ENCODE measurements around the gene TMEM63A.
"Not testable (repeated sequence)": the region's sequence is repeated elsewhere in the genome, so short reads cannot be mapped to it uniquely, and the experiment has no call there.

The TMEM63A gene

DNA sequence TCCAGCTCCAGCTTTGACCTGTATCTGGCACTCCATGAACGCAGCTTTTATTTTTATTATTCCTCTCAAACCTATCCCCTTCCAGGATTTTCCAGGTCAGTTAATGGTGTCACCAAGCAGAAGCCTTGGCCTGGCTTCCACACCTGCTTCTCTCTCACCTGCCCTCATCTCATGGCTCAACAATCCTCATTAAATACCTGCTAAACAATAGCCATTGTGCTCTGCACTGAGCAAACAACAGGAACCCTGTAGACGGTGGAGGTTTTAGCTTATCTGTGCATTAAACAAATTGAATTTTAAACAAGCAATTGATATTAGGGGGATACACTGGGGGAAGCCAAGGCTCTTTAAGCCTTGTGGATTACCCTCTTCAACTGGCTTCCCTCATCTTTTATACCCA is 26.6 kb upstream of the TMEM63A start:
- no peak for DNase-seq (ENCODE audit: low read depth)

DNA sequence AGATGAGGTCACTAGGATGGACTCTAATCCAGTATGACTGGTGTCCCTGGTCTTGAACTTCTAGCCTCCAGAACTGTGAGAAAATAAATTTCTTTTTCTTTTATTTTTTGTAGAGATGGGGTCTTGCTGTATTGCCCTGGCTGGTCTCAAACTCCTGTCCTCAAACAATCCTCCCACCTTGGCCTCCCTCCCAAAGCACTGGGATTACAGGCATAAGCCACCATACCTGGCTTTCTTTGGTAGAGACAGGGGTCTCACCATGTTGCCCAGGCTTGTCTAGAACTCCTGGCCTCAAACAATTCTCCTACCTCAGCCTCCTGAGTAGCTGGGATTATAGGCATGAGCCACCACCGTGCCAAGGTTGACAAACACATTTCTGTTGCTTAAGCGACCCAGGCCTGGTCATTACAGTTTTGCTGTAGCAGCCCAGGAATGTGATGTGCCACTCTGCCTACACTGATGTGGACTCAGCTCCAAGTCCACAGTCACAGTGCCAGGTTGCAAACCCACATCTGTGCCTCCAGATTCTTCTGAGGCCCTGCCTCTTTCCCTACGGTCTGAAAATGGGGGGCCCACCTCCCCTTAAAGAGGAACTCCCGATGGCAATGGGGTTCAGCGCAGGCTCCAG is 25.9 kb upstream of the TMEM63A start:
- no peak for DNase-seq (ENCODE audit: low read depth)

DNA sequence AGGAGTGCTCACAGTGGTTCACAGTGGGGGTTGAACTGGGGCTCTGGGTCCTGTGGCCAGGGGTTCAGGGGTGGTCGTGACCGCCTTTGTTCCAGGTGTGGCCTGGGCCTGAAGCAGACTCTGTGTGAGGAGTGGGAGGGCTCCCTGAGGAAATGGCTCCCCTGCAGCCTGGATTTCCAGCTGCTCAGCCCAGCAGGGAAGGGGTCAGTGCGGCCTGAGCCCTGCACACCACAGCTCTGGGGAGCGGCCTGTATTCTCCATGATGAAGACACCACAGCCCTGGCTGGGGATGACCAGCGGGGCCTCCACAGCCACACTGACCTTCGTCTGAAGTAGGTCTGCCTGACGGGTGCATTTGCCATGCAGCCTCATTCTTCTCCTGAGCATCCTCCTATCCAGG is 25.2 kb upstream of the TMEM63A start:
- DNase-seq (ENCODE audit: low read depth), result no peak

DNA sequence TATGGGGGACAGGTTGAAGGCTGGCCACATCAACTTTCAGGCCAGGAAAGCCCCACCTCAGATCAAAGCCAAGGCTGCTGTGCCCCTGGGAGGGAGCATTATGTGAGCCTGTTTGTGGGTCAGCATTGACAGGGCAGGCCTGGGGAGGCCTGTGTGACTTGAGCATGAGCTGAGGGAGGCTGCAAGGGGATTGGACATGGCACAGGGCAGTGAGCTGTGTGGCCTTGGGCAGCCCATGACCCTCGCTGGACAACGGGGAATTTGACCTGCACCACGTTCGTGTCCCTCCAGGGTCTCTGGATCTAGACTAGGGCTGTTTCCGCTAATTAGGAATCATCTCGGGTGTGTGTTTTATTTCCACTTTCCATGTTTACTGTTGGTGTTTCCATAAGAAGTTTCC is 24.3 kb upstream of the TMEM63A start:
- no peak for DNase-seq (ENCODE audit: low read depth)

DNA sequence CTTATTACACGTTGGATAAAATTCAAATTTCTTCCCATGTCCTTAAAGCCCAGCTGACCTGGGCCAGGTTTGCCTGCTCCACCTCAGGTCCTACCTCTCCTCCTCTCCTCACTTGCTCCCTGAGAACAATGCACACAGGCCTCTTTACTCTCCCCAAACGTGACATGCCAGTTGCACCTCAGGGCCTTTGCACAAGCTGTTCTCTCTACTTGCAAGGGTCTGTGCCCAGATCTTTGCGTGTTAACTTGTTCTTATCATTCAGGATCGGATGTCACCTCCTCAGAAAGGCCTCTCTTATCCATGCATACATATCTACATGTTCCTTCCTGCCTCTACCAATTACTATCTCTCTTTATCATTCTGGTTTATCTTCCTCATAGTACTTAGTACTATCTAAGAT is 21.4 kb upstream of the TMEM63A start:
- DNase-seq (ENCODE audit: low read depth), result no peak

DNA sequence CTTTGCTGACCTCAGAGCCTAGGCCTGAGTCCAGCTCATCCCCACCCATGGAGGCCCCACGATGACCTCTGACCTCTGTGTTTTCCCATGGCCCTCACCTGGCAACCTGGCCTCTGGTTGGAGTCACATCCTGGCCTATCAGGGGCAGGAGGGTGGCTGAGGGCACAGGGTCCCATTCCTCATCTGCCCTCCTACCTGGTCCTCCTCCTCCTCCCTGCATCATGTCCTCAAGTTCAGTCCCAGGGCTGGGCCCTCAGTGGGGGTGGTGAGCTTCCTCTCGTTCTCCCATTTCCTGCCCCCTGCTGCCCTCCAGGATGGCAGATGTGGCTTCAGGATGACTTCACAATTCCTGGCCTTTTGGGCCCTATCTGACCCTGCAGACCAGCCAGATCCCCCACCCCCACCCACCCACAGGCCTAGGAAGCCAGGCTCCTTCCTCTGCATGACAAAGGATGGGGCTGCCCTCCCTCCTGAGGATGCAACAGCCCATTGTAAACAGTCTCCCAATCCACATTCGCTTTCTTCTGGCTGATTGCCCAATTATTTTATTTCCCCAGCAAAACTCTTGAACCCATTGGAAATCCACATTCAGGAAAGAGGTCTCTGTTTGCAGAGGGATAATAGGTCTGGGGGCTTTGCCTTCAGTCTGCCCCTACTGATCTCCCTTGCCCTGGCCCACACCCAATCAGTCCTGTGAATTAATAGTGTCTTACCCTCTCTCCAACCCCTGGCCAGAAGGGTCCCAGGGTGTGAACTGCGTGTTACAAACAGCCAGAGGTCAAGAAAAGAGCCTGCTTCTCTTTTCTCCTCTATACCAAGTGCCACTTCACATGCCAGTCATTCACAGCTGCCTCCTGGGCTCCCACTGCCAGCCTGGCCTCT is 17.1 kb upstream of the TMEM63A start:
- no peak for DNase-seq (ENCODE audit: low read depth)

DNA sequence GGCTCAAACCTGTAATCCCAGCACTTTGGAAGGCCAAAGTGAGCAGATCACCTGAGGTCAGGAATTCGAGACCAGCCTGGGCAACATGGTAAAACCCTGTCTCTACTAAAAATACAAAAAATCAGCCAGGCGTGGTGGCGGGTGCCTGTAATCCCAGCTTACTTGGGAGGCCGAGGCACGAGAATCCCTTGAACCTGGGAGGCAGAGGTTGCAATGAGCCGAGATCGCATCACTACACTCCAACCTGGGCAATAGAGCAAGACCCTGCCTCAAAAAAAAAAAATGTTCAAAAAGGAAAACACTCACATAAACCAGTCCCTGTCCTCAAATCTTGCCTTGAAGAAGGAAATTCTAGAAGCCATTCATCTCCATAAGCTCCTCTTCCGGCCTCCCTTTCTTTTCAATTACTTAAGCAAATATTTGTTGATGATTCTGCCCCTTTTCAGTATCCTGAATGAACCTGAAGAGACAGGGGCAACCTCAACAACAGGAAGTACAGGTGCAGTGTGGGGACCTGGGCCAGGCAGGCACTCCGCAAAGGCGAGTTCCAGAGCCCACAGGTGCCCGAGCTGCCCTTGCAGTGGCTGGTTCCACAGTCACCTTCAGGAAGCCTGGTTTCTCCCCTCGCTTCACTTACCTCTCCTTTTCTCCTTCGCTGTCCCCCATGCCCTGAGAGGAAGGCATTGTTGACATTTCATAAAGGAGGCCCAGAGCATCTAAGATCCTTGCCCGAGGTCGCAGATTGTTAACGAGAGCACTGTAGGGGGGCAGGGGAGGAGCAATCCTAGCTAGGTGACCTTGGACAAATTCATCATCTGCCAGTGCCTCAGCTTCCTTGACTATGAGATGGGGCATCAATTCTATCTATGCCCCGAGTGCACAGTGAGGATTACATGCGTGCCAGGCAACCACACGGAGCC is 15.7 kb upstream of the TMEM63A start:
- DNase-seq (ENCODE audit: low read depth), result no peak

DNA sequence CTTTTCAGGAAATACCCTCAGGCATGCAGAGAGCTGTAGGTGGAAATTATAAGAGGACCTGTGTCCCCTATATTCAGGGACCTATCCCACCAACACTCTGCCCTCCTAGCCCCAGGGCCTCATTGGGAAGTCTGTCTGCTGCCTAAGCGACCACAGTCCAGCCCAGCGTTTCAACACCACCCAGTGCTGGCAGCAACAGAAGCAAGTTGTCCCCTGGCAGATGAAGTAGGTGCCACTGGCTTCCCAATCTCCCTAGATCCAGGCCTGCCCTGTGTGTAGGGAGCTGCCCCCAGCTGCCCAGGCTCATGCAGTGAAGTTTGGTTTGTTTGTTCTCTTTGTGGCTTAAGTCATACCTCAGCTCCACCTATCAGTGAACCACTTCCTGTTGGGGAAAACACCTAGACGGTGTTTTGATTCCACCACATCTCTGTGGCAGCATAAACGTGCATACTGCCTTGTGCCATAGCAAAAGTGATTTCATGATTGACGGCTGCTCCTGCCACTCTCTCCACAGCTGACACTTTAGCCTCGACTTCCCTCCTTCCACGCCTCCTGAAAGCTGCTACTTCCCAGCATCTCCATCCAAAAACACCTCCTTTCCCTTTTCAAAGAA is 14.9 kb upstream of the TMEM63A start:
- no peak for DNase-seq (ENCODE audit: low read depth)

DNA sequence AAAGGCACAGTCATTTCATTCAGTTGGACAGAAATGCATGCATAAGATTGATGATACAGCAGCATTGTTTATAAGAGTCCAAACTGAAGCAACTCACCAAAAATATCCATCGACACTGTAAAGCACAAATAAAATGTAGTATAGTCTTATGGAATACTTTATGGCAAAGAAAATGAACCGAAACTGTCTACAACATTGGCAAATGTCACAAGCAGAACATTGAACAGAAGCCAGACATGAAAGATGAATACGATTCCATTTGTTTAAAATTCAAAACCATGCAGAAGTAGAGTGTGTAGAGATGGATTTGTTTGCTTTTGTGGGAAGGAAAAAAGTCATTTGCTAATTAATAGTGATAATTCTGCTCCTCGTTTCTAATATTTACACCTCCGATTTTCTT is 14.3 kb upstream of the TMEM63A start:
- DNase-seq (ENCODE audit: low read depth), result no peak

DNA sequence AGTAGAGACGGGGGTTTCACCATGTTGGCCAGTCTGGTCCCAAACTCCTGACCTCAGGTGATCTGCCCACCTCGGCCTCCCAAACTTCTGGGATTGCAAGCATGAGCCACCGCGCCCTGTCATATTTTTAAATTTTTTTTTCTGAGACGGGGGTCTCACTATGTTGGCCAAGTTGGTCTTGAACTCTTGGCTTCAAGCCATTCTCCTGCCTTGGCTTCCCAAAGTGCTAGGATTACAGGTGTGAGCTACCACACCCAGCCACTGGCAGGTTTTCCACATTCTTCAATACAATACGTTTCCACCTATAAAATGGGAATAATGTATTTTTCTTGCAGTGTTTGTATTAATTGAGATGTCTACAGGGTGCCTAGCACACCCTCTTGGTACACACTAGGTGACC is 10.1 kb upstream of the TMEM63A start:
- DNase-seq (ENCODE audit: low read depth), result no peak

DNA sequence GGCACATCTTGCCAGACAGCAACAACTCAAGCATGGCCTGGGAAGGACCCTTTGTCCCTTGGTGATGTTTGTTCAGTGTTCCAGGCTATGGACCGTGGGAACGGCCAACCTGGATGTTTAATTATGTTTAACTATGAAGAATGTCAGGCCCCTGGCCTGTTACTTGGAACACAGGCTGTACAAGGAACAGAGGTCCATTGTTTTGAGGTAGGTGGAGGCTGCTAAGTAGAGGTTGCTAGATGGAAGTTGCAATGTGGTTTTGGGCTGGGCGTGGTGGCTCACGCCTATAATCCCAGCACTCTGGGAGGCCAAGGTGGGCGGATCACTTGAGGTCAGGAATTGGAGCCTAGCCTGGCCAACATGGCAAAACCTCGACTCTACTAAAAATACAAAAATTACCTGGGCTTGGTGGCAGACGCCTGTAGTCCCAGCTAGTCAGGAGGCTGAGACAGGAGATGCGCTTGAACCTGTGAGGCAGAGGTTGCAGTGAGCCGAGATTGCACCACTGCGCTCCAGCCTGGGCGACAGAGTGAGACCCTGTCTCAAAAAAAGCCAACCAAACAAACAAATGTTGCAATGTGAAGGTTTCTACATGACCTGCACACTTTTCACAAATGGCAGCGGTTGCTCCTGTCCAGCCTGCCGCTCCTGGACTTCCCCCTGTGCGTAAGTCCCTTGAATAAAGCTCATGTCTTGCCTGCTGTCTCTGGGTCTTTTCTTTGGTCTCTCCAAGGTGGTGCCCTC is 9.2 kb upstream of the TMEM63A start:
- DNase-seq (ENCODE audit: low read depth), result no peak

DNA sequence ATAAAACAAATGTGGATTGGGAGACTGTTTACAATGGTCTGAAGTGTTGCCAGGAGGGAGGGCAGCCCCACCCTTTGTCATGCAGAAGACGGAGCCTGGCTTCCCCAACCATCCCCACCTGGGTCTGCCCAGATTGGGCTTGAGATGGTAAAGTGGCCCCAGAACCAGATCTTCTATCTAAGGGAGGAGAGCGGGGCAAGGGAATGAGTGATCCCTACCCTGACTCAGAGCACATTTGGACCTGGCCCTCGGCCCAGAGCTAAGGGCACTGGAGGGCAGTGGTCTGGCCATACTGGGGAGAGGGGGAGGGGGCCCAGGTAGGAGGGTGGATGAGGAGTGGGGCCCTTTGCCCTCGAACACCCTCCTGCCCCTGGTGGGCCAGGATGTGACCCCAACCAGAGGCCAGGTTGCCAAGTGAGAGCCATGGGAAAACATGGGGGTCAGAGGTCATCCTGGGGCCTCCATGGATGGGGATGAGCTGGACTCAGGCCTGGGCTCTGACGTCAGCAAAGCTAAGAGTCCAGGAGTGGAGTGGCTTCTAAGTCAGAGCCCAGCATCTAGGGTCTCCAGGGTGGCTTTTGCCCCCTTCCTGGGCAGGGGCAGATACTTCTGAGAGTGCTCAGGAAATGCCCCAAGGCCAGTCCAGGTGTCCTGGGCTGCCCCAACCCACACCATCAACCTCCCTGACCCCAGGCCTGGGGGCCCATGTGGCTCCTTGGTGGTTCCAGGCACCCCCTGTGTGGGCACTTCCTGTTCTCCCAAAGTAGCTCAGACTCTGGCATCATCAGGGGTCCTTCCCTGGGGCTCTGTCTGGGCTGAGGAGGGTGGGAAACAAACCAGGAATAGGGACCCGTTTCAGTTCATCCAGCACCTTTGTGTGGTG is 8.4 kb upstream of the TMEM63A start:
- no peak for DNase-seq (ENCODE audit: low read depth)

DNA sequence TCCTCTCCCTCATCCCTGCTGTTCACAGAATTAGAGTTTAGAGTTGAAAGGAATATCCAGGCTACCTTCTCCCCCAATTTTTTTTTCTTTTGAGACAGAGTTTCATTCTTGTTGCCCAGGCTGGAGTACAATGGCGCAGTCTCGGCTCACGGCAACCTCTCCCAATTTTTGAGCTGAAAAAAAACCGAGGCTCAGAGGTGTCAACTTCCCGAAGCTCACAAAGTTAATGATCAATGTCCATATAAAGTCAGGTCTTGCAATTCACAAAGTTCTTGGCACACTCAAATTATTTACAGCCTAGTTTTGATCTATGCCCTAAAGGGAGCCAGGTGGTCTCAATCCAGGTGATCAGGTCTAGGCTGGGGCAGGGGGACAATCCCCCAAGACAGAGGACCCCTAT is 7.6 kb upstream of the TMEM63A start:
- DNase-seq (ENCODE audit: low read depth), result no peak

DNA sequence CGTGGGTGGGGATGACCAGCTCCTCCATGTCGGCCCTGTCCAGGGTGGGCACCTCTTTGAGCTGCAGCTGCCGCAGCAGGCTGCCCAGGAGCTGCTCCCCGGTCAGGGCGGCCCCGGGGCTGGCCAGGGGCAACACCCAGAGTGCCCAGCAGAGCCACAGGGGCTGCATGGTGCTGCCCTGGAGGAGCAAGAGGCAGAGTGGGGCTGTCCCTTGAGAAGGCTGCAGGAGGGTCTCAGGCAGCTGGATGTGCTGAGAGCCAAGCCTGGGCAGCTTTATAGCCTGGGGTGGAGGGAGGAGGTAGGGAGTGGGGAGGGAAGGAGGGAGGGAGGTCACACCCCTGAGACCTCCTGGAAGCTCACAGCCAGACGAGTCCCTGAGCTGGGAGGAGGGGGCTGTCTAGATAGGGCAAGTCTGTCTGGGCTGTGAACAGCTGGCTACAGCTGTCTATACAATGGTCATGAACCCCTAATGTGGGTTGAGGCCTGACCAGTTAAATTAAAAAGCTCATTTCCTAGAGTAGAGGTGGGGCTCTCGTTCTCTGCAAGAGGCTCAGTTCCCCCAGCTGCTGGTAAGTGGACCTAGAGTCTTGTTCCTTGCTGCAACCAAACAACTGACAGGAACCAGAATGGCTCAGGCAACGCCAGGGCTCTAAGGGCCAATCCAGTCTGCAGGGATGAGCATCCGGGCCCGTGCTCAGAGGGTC is 6.9 kb upstream of the TMEM63A start, which contains the start of gene LEFTY1:
TSS of gene LEFTY1 (minus strand) at position 249 of the 704 bp plus-strand sequence. CDS start at position 169, 80 bp downstream.
- DNase-seq (ENCODE audit: low read depth), result no peak

DNA sequence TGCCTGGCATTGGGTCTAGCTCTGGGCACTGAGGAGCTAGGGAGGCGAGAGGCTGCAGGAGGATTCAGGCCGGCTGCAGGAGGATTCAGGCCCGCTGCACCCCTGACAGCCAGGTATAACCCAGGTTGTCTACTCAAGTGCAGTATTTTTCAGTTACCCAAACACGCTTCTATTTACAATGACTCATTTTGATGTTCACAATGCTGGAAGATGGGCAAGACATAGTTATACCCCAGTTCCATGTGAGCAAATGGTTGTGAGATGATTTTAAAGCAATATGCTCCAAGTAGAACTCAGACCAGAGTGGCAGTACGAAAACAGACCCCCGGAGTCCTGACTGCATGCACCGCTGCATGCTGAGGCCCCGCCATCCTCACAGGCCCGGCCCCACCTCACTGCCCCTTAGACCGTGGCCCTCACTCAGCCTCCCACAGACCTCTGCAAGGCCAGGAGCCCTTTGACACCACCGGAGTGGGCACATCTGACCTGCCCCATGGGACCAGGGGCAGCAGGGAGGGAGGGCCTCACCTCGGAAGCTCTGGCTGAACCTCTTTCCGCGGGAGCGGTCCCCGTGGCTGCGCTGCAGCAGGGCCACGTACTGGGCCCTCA is 6.2 kb upstream of the TMEM63A start:
- DNase-seq (ENCODE audit: low read depth), result no peak

DNA sequence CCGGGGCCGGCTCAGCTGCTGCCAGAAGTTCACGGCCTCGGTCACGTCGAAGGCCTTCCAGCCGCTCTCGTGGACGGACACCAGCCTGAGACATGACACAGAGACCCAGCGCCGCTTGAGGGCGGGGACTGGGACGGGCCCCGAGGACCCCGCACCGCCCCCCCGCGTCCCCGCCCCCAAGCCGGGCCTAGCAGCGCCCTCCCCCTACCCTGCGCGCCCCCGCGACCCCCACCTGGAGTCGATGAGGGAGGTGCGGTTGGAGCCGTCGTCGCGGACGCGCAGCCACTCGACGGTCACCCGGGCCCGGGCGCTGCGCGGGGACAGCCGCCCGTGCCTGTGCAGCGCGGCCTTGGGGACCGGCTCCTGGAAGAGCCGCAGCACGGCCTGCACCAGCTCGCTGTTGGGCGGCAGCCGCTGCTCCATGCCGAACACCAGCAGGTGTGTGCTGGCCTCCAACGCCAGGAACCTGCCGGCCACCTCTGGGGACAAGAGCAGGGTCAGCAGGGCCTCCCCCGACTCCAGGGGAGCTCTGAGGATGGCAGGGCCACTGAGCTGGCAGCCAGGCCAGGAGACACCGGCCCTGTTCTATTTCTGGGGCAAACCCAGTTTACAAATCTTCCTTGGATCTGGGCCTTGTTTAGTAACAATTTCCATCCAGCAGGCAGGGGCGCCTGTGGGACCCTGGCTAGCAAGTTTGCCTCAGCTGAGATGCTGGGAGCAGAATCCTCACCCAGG is 5.5 kb upstream of the TMEM63A start:
- not testable (repeated sequence) for DNase-seq (ENCODE audit: low read depth)

DNA sequence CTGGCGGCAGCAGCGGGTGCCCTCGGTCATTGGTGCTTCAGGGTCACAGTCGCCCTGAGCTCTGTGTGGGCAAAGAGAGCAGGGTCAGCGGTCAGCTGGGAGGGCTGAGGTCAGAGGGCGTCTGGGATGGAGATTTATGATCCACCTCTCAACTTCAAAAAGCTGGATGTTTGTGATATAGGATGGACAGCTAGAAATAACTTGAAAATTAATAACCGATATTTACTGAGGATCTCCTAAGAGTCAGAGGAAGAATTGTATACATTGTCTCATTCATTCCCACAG is 4.8 kb upstream of the TMEM63A start:
- no peak for DNase-seq (ENCODE audit: low read depth)

DNA sequence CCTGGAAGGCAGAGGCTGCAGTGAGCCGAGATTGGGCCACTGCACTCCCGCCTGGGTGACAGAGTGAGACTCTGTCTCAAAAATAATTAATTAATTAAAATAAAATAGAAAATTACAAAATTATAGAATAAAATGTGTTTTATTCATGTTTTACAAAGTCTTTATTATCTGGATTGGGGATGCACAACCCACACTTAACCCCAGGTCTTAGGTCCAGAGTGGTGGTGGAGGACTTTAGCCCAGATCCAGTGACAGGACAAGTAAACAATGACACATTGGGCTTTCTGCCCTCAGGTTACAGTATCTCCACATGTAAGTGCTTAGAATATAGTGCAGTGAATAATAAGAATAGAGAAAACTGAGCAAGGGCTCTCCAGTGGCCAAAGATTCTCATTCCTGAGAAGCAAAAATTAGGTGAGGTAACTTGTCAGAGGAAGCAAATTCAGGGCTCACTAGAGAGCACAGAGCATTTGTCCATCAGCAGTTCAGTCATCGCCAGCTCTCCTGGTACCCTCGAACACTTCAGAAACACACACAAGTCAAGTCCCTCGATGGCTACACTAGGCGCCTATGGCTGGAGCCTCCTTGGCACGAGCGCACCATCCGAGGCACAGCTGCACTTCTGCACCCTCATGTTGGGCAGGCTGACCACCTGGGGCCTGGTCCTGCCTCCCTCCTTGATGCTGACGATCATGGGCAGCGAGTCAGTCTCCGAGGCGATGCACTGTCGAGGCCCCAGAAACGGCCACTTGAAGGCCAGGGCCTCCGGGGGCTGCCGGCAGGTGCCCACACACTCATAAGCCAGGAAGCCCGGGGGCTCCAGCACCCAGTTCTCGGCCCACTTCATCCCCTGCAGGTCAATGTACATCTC is 4.2 kb upstream of the TMEM63A start:
- no peak for DNase-seq (ENCODE audit: low read depth)
